Stimulated activated naive CD4-positive, alpha-beta T cell (primary cell): Measurements from ENCODE around the gene SLC35F1.

ENCODE experiments used
- DNase-seq, 6 experiments: peaks; one replicate each; lab custom pipeline; 2025; lab: John Stamatoyannopoulos, UW

The SLC35F1 gene

DNA sequence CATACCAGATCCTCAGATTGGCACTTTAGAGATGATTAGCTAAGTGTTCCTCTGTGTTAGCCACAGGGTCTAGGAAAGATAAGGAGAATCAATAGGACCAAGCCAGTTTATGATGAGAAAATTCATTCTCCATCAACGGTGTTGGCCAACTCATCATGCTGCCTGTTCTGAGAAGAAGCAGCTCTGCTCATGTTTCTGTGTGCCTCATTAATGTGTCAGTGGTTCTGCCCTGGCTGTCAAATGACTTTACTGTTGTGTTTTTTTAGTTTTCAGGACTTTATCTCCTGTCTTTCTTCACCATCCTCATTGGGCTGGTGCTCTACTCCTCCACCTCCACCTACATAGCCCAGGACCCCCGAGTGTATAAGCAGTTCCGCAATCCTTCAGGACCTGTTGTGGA is 406.7 kb downstream of the SLC35F1 start:
- no peak for DNase-seq

DNA sequence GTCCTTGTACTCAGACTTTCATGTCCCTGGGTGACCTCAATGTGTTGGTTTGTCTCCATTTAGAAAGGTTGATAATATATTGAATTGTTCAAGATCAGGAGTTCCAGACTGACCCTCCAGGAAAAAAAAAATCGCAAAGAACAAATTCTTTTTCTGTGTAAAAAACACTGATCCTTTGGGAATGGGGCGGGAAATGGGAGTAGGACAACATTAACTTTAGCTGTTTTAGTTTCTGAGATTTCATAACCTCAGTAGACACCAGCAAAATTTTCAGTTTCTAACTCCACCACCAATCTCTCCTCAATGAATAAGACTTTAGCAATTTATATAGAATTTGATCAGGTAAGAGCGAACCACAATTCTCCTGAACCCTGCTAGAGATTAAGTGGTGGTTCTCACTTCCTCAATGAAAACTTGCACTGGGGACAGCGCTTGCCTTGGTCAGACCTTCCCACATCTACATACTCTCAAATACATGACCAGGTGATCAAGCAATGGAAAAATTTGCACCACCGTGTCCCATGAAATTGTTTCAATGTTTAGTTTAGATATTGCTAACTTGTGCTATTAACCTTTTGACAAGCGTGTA is 409.8 kb downstream of the SLC35F1 start:
- DNase-seq = no peak

DNA sequence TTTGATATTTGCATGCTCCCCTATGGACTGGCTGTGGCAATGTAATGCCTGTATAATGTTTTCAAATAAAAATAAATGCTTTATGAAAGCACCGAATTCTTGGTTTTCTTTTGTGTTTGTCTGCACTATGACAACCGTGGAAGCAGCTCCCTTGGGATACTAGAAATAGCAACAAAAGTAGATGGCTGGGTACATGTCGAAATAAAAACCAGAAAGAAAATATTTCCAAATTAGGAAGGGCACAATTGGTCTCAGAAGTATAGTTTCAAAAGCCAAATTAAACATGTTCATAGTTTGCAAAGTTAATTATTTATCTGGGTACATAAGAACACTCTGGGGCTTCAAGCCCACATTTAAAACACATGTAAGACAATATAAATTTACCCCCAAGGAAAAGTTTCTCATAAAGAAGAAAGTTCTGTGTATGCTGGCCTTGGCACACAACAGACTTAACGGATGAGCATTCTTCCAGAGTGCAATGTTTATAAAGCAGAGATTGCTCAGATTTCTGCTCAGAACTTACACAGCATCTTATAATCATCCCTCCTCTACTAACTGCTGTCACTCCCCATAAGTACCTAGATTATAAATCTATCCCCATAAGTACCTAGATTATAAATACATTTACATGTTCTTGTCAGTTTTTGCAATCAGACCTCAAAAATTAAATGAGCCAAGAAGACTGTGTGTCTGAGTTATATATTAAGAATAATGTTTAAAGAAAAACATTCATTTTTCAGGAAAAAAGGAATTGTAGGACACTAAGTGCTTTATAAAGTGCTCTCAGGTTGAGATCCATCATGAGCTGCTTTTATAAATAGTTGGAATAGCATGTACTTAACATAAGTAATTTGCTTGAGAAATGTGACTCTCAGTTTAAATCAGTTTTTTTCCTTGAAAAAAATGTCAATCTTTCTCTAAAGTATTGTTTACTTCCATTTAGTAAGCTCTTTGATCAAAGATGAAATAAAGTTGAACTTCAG is 410.8 kb downstream of the SLC35F1 start:
- DNase-seq = no peak

DNA sequence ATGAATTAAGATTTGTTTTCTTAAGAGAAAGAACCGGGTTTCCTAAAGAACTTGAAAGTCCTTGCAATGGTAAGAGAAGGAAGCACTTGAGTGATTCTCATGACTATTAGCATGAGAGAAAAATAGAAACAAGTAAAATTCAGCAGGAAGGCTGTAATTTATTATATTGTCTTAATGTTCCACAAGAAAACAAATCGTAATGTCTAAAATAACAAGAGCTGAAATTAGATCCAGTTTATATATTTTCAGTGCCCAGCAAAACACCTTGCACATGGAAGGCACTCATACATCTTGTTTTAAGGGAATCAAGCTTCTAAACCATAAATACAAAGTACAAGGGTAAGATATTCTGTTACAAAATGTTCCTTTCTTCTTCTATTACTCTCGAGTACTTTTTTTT is 411.6 kb downstream of the SLC35F1 start:
- no peak for DNase-seq

DNA sequence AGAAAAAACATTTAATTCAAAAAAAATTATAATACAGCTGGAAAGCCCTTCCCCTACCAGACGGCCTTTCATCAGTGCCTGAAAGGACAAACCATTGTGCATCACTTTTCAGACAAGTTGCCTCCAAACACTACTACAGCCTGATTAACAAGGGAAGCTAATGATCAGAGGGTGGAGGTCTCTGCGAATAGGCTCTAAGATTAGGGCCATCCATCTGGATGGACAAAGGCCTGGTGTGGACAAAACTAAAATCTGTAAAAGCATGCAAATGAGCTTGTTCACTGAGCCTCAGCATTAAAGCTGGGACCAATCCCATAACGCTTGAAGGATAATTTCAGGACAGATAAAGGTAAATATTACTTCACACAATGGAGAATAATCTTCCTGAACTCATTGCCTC is 412.4 kb downstream of the SLC35F1 start:
- DNase-seq = no peak

DNA sequence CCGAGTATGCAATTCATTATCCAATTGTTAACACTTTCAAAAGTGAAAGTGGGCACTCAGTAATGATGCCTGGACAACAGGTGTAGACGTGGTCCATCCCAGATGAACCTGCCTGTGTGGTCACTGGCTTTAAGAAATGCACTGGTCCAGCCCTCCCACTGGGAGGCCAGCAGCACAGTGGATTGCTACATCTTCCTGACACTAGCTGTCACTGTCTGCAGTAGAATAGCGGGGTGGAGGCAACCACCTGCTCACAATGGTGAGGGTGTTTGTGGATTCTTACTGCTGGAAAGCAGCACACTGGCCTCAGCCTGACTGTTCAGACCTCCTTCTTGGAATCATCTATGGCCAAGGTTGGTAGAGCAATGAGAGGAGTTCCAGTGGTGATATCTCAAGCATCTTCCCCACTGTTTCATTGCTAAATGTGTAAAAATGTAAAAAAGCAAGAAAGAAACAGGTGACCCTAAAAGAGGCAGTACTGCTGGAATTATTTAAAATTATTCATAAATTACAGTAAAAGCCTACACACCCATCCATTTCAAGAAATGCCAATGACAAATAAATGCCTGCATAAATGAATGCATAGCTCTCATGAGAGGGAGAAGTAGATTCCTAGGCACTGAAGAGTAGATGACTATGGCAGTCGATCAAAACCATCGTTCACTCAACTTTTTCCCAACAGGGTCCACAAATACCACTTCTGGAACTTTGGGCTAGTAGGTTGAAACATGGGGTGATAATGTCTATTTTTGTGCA is 413.0 kb downstream of the SLC35F1 start:
- DNase-seq = no peak

DNA sequence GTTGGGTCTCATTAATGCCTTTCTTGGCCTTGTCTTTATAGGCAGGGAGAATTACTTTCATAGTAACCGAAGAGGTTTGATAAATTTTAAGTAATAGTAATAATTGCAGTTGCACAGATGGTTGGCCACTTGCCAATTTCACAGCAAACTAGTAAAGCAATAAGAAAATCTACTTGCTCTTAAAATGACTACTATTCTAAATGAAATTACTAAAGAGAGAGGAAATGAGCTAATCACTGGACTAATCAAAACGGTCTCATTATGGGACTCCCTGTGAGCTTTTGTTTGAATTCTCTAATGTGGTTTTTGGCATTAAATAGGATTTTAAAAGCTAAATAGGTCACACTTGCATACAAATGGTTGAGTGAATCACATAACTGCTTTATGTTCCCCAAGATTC is 413.6 kb downstream of the SLC35F1 start:
- DNase-seq = no peak

DNA sequence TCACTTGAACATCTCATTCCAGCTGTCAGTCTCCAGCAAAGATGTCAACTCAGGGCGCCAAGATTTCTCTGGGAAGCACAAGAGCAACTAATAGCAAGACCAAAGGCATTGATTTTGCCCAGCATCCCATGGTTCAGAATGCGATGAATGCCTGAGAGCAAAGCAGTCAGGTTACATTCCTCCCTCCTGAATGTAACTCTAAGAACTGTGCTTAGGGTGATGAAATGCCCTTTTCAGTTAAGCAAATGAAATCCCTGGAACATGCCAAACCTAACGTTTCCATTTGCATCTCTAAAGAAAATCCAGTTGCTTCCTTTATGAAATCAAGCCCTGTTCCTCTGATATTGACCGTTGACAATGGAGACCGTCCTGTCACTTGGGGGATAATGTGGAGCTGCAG is 417.1 kb downstream of the SLC35F1 start:
- DNase-seq = no peak

DNA sequence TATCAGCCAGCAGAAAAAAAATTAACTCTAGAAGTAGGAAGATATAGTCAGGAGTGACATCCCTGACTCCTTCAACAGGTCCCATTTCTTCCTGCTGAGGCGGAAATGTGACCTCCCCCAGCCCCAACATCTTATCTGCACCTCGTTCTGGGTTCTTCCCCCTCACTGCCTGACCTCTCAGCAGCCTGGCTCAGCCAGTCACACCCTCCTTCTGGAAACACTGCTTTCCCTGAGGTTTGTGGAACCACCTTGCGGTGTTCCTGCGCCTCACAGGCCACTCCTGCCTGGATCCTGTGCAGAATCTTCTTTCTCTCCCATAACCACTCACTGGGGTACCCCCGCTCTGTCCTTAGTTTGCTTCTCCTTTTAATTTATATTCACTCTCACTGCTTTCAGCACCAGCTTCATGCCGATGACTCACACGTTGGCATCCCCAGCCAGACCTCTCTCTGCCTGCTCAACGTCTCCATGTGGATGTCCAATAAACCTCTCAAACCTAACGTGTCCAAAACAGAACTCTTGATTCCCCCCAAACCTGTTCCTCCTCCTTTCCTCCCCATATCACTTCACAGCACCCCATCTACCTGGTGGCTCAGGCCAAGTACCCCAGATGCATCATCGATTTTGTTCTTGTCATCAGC is 418.3 kb downstream of the SLC35F1 start:
- no peak for DNase-seq

DNA sequence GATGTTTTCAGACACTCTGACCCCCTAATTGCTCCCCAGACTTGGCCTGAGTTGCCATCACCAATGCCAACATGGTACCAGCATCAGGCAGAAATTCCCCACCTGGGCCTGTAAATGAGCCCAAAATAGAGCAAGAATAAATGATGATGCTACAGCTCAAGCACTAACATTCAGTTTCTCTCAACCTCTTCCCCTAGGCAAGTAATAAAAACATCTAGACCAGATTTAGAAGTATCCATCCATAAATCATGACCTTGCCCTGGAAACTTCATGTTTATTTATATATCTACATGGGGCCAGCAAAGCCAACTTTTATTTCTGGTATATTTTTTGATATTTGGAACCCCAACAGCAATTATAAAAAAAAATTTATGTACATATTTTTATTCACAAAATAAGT is 419.6 kb downstream of the SLC35F1 start:
- no peak for DNase-seq

DNA sequence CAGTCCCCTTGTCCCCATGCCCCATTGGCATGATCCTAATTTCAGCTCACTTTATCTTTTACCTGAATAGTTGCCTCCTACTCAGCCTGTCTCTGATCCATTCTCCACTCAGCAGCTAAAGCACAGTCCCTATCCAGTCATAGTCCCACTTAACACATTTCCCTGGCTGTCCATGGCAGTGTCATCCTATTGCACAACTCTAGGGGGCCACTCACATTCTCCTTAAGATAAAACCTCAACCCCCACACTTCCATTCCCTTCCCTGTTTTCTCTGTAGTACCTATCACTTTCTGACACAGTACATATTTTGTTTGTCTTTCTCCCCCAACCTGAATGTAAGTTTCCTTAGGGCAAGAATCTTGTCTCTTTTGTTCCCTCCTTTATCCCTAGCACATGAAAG is 420.2 kb downstream of the SLC35F1 start:
- DNase-seq = no peak

DNA sequence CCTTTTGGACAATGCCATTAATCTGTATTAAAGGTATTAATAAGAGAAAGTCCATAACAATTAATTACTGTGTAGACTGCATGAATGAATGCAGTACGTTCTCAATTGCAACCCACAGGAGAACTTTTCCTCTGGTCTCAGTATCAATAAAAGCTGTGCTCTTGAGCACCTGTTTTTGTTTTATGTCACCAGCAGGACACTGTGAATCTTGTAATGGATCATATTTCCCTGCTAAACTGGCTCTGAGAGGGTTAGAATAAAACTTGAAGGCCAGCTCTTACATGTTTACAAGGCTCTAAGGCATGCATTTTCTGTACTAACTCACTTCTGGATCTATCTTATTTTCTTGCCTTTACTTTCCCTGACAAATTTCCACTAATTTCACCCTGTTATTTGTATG is 426.7 kb downstream of the SLC35F1 start:
- no peak for DNase-seq

DNA sequence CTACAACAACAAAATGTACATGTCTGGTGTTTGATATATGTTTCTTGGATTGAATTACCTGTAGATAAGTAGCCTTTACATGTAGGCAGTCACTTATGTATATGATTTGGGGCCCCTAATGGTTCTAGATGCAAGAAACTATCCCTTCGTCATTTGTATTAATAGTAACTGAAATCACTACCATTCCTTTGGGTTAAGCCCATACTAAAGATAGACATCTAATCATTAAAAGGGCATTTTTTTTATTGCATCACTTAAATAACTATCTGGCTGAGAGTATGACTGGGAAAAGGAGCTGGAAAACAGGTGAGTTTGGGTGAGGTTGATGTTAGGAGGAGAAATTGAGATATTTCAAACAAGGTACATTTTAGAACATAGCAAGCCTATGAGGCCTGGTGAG is 427.6 kb downstream of the SLC35F1 start:
- no peak for DNase-seq

DNA sequence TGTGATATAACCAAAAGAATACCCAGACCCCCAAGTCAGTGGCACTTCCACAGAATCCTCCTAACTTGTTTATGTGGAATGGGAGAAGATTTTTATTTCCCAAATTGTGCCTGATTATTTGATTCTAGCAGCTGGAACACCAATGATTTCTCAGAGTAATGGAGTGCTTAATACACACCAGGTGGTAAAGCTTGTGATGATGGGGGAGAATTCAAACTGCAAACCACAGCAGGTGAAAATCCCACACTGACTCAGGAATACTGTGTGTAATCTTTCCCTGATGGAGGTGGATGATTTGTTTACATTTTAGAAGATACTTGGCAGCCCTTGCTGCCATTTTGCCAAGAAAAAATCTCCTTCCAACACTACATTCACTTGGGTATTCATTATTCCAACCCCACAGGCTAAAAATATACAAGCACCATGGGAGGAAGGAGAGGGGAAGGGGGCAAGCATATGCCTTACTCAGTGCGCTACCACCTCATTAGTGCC is 428.3 kb downstream of the SLC35F1 start:
- DNase-seq = no peak

DNA sequence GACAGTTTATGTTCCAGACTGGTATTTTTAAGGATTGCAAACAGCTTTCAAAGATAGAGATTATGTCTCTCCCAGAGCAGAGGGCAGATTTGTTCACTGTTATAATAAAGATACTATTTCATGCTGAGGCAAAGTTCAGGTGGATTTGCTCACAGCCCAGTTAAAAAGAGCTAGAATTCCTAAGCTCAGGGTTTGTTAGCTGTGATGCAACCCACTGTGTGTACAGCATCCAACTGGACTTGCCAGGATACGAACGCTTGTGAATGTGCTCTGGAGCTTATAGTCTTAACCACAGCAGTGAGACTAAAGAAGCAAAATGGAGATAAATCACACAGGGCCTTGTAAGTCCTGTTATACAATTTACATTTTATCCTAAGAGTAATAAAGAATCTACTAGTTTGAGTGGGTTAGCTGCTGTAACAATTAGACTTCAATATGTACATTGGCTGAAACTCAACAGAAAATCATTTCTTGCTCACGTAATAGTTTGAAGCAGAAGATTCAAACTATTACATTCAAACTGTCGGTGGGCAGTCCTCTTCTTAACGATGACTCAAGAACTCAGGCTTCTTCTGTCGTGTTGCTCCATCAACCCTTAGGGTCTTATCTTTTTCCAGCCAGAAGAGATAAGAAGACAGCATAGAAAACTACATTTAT is 437.1 kb downstream of the SLC35F1 start:
- DNase-seq = no peak

DNA sequence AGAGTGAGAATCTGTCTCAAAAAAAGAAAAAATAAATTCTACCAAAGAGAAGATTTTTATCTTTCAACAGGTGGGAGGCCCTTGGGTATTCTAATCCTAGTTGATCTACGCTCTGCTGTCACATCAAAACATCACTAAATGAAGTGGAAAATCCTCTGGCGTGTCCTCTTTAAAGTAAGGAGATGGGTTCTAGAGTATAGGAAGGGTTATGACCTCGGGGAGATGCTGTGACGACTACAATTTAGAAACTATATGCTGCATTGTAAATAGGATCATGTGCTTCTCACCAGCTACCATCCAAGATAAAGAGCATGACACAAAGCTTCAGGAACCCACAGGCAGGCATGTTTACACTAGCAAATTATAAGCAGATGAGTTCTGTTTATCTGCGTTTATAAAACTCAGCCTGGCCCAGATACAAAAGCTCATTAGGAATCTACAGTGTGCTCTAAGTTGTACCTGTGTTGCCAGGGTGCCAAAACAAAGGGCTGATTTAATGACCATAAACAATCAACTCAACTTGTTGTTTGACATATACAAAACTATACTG is 443.9 kb downstream of the SLC35F1 start:
- no peak for DNase-seq

DNA sequence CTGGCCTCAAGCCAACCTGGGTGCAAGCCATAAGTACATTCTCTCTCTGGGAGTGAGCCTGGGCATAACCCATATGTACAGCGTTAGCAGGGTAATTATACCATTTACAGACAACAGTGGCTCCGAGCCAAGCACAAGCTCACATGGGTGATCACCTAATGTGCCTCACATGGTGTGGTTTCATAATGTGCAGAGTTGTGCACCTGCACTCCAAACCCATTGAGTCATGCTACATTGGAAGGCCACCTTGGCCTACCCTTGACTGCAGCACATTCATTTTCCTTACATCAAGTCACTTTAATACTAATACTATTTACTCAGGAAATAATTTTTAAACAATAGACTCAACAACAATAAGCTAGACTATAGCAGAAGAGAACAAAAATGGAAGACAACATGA is 446.5 kb downstream of the SLC35F1 start:
- no peak for DNase-seq

DNA sequence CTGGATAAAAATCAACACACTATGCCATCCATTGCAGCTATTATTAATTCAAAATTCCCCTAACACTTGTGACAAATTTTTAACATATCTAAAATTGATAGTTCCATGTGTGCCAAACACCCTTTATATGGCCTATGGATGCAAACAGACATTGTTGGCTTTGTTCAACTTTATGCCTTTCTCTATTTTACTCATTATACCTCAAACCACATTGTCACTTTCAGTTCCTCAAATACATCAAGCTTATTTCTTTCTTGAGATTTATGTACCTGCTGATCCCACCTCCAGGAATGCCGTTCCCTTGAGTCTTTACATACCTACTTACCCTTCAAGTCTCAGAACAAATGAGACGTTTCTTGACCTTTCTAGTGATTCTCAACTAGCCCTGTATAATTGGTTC is 447.6 kb downstream of the SLC35F1 start:
- DNase-seq = no peak

DNA sequence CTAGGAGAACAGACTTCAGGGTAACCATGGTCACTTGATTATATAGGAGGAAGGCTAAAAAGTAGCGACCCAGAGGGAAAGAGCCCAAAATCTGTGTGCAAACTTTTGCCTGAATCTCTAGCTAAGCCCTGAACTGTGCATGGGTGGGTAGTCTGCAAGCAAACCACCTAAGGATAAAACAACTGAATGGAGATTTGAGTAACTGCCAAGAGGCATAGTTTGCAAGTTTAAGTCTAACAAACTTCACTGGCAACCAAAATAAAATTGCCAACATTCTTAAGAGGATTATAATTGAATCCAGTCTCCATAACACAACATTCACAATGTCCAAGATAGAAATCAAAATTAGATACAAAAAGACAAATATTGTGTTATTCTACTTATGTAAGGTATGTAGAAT is 449.0 kb downstream of the SLC35F1 start:
- DNase-seq = no peak

DNA sequence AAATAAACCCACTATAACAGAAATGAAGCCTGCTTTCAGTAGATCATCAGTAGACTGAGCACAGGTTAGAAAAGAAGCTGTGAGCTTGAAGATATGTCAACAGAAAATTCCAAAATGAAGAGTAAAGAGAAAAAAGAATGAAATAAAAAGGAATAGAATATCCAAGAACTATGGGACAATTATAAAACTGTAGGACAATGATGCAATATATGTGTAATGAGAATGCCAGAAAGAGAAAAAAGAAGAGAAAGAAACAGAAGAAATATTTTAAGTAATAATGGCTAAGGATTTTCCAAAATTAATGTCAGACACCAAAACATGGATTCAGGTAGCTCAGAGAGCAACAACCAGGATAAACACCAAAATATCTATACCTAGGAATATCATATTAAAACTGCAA is 449.6 kb downstream of the SLC35F1 start:
- DNase-seq = no peak
